ENCODE measurements around the gene IL22RA1.

IL22RA1 gene

DNA sequence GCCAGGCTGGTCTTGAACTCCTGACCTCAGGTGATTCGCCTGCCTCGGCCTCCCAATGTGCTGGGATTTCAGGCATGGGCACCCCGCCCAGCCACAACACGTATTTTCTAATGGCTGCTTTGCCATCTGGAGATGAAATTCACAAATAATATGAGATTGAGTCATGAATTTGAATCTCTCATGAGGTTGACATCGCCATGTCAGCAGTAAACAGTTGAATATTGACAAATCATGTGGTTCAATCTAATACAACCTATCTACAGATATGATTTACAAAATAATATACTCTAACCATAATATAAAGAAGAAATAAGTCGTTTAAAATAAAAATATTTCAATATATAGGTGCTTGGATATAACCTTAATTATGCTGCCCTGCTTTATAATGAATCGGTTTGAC lies 73.1 kb downstream of the IL22RA1 start:
- no peak for DNase-seq
